ENCODE measurements around the gene B4GALT7. TPM values are rescaled to one million over a fixed set of nuclear protein-coding genes. Genes with fewer than 3 reads are reported as not detected.

The B4GALT7 gene
- total RNA-seq, 1 experiment from 2014 or later, result 26.3 TPM

- no peak overlapping the region; a peak in 1 of 7 replicates for H3K27ac Mint-ChIP-seq
- no peak overlapping the region for H3T11ph ChIP-seq (ENCODE audit: low read length)
- peaks cover 11 to 16% of the 10 kb centered on the region in 2 experiments for H3K4me1 Mint-ChIP-seq
These were observed 1.2 kb downstream of the B4GALT7 start for GRCh38 chr5:177601126-177601525.

More at GRCh38 chr5:177601126-177601525, 1.2 kb downstream of the B4GALT7 start:
- no peak overlapping the region for H2BK120ac ChIP-seq (ENCODE audit: low read depth, low read length, poor library complexity, severe bottlenecking)
- H3K4me2 ChIP-seq (ENCODE audit: insufficient read depth, insufficient read length, low read length), result peak overlapping the region; percentile 95
- H2BK20ac ChIP-seq (ENCODE audit: low read depth, low read length, poor library complexity, severe bottlenecking), result no peak overlapping the region
- H3K23me2 ChIP-seq (ENCODE audit: insufficient read length, low read depth, low read length, poor library complexity, severe bottlenecking), result peaks cover 6% of the 10 kb centered on the region
- WGBS (ENCODE audit: extremely low coverage, insufficient read length, low lambda C conversion rate), result no CpG with 5 or more reads among the region's 11 CpGs
- no peak overlapping the region for H3K23ac ChIP-seq (ENCODE audit: insufficient read length, low read depth, low read length)
- no peaks in the 10 kb centered on the region for H3K9me3 ChIP-seq (ENCODE audit: control insufficient read depth, low read depth, low read length)
- peaks cover 8 to 30% (median 19%) of the 10 kb centered on the region in 3 experiments for H3K36me3 Mint-ChIP-seq (ENCODE audit: insufficient read depth in 1 of 3, low read depth in 3 of 3)
- peaks cover 3% of the 10 kb centered on the region; the same call in 1 of the 2 replicates for H3K4me1 ChIP-seq (ENCODE audit: insufficient read depth, low read length)
- no peak overlapping the region for H3K27ac ChIP-seq (ENCODE audit: insufficient read length, low read depth, low read length)
- no peak overlapping the region for H3K14ac ChIP-seq (ENCODE audit: insufficient read depth, low read length)
- H3K18ac ChIP-seq (ENCODE audit: insufficient read length, low read depth, low read length), result no peak overlapping the region
- H2BK5ac ChIP-seq (ENCODE audit: insufficient read length, low read length), result no peak overlapping the region
- H3K79me2 ChIP-seq (ENCODE audit: insufficient read depth, low read length), result no peaks in the 10 kb centered on the region
- H3K79me1 ChIP-seq (ENCODE audit: insufficient read depth, low read depth, low read length, poor library complexity, severe bottlenecking), result no peaks in the 10 kb centered on the region
- H3K9ac ChIP-seq (ENCODE audit: extremely low read depth, insufficient read length, low read length), result no peak overlapping the region
- H4K5ac ChIP-seq (ENCODE audit: insufficient read length, low read depth, low read length), result no peak overlapping the region
- no peaks in the 10 kb centered on the region for H4K20me1 ChIP-seq (ENCODE audit: control insufficient read depth, insufficient read depth, insufficient read length)
- H3K4me3 Mint-ChIP-seq, result peak overlapping the region; percentile 83 to 96
- no peak overlapping the region for H3K56ac ChIP-seq (ENCODE audit: insufficient read length, low read depth, low read length)
- no peak overlapping the region for H2AFZ ChIP-seq (ENCODE audit: low read length)
- no peak overlapping the region for H3K4ac ChIP-seq (ENCODE audit: low read depth, low read length)
- TF ChIP-seq CTCF (conservative IDR thresholded peaks at IDR 0.05), result no peak
- H4K8ac ChIP-seq (replicated peaks; ENCODE audit: insufficient read length, low read depth, low read length), result no peak overlapping the region
- peaks cover 11% of the 10 kb centered on the region for H3K27me3 Mint-ChIP-seq (ENCODE audit: low read depth)
- H4K91ac ChIP-seq (ENCODE audit: insufficient read length, low read depth, low read length), result no peak overlapping the region
- H3K9me3 Mint-ChIP-seq, result no peaks in the 10 kb centered on the region; a peak in 1 of 5 replicates
- no peaks in the 10 kb centered on the region for H3K27me3 ChIP-seq (ENCODE audit: insufficient read depth, low read length)
- H2BK15ac ChIP-seq (ENCODE audit: low read depth, low read length), result no peak overlapping the region
- H2BK12ac ChIP-seq (ENCODE audit: insufficient read length, low read depth, low read length), result no peak overlapping the region
- H2AK5ac ChIP-seq (ENCODE audit: insufficient read length, low read length), result no peak overlapping the region
- DNase-seq, result no peak
